Liver (tissue), 9 donors: Measurements from ENCODE around the gene GPANK1. TPM values are rescaled to one million over a fixed set of nuclear protein-coding genes. Genes with fewer than 3 reads are reported as not detected.
A peak's percentile ranks its signal among the peaks of the same experiment; 100 is the strongest.

Experiments used
- DNase-seq: peaks from one replicate; pipeline ENCODE4 v3.0.0-alpha.2; 2017; ENCODE audit warnings: low spot score
- H3K27ac ChIP-seq, 2 donors: one replicate each; pipeline ENCODE4 v1.7.0; 2013; ENCODE audit warnings: inconsistent platforms in 2 of 2, low read length in 2 of 2, control low read depth in 1 of 2, low read depth in 1 of 2, mild to moderate bottlenecking in 1 of 2
- H3K27me3 ChIP-seq, 4 donors: one replicate each; pipeline versions ENCODE4 v1.6.1 to v1.7.0; 2013; ENCODE audit warnings: low read length in 3 of 4, inconsistent platforms in 1 of 4, mild to moderate bottlenecking in 1 of 4, moderate library complexity in 1 of 4; ENCODE audit not compliant: control insufficient read depth in 4 of 4, insufficient read depth in 4 of 4
- H3K36me3 ChIP-seq, 4 donors: one replicate each; pipeline versions ENCODE4 v1.6.1 to v1.7.0; 2013; ENCODE audit warnings: low read length in 3 of 4, mild to moderate bottlenecking in 3 of 4, low read depth in 1 of 4, moderate library complexity in 1 of 4; ENCODE audit not compliant: control insufficient read depth in 4 of 4, insufficient read depth in 3 of 4
- H3K4me1 ChIP-seq, 4 donors: one replicate each; pipeline versions ENCODE4 v1.6.1 to v1.7.0; 2013; ENCODE audit warnings: low read length in 3 of 4, mild to moderate bottlenecking in 3 of 4, moderate library complexity in 1 of 4; ENCODE audit not compliant: control insufficient read depth in 4 of 4, insufficient read depth in 4 of 4
- H3K4me3 ChIP-seq, 3 donors: one replicate each; pipeline versions ENCODE4 v1.6.1 to v1.7.0; 2013; ENCODE audit warnings: low read length in 3 of 3, control low read depth in 1 of 3, low read depth in 1 of 3, mild to moderate bottlenecking in 1 of 3
- H3K9ac ChIP-seq, 2 donors: one replicate each; pipeline ENCODE4 v1.7.0; 2013; ENCODE audit warnings: low read length in 2 of 2, mild to moderate bottlenecking in 2 of 2, moderate library complexity in 2 of 2, control low read depth in 1 of 2, low read depth in 1 of 2
- H3K9me3 ChIP-seq, 4 donors: one replicate each; pipeline versions ENCODE4 v1.6.1 to v1.7.0; 2013; ENCODE audit warnings: low read length in 3 of 4; ENCODE audit not compliant: control insufficient read depth in 4 of 4
- ATF3 ChIP-seq: IDR thresholded peaks from 2 replicates; pipeline ENCODE4 v1.6.1; 2016; ENCODE audit warnings: antibody characterized with exemption
- EGR1 ChIP-seq, 2 donors: IDR thresholded peaks; 2 replicates each; pipeline ENCODE4 v1.6.1; 2016 to 2018; ENCODE audit warnings: antibody characterized with exemption in 2 of 2, low read depth in 2 of 2
- FOXA1 ChIP-seq: IDR thresholded peaks from 2 replicates; pipeline ENCODE4 v1.6.1; 2016; ENCODE audit warnings: antibody characterized with exemption
- FOXA2 ChIP-seq: IDR thresholded peaks from 2 replicates; pipeline ENCODE4 v1.6.1; 2016; ENCODE audit warnings: antibody characterized with exemption
- GABPA ChIP-seq, 2 donors: IDR thresholded peaks in 1 of 2; conservative IDR thresholded peaks in 1 of 2; 2 replicates each; pipeline ENCODE4 v1.6.1; 2016; ENCODE audit warnings: antibody characterized with exemption in 2 of 2, mild to moderate bottlenecking in 1 of 2, moderate library complexity in 1 of 2
- HNF4A ChIP-seq, 2 donors: conservative IDR thresholded peaks; 2 replicates each; pipeline ENCODE4 v1.6.1; 2016; ENCODE audit warnings: antibody characterized with exemption in 2 of 2, mild to moderate bottlenecking in 2 of 2
- HNF4G ChIP-seq: IDR thresholded peaks from 2 replicates; pipeline ENCODE4 v1.6.1; 2016; ENCODE audit warnings: antibody characterized with exemption
- JUND ChIP-seq, 2 donors: IDR thresholded peaks; 2 replicates each; pipeline ENCODE4 v1.6.1; 2016; ENCODE audit warnings: antibody characterized with exemption in 2 of 2
- MAX ChIP-seq: IDR thresholded peaks from 2 replicates; pipeline ENCODE4 v1.6.1; 2016; ENCODE audit warnings: antibody characterized with exemption
- NR2F2 ChIP-seq: IDR thresholded peaks from 2 replicates; pipeline ENCODE4 v1.6.1; 2016; ENCODE audit warnings: antibody characterized with exemption
- RAD21 ChIP-seq, 2 donors: IDR thresholded peaks; 2 replicates each; pipeline ENCODE4 v1.6.1; 2016; ENCODE audit warnings: antibody characterized with exemption in 2 of 2, mild to moderate bottlenecking in 2 of 2
- REST ChIP-seq: IDR thresholded peaks from 2 replicates; pipeline ENCODE4 v1.6.1; 2016; ENCODE audit warnings: antibody characterized with exemption, mild to moderate bottlenecking
- RXRA ChIP-seq, 2 donors: IDR thresholded peaks; 2 replicates each; pipeline ENCODE4 v1.6.1; 2017 to 2018; ENCODE audit warnings: antibody characterized with exemption in 2 of 2, mild to moderate bottlenecking in 1 of 2
- SP1 ChIP-seq: IDR thresholded peaks from 2 replicates; pipeline ENCODE4 v1.6.1; 2018; ENCODE audit warnings: antibody characterized with exemption, mild to moderate bottlenecking
- TAF1 ChIP-seq: conservative IDR thresholded peaks from 2 replicates; pipeline ENCODE4 v1.6.1; 2016; ENCODE audit warnings: antibody characterized with exemption, mild to moderate bottlenecking
- YY1 ChIP-seq: IDR thresholded peaks from 2 replicates; pipeline ENCODE4 v1.6.1; 2016; ENCODE audit warnings: antibody characterized with exemption, mild to moderate bottlenecking
- ZBTB33 ChIP-seq: IDR thresholded peaks from 2 replicates; pipeline ENCODE4 v1.6.1; 2016; ENCODE audit warnings: antibody characterized with exemption
- WGBS: extraction: QIAGEN DNeasy Blood & Tissue Kit; methylation state at CpG from one replicate; pipeline ENCODE4 v1.1.7; 2013; 5-methylcytosine and 5-hydroxymethylcytosine counted together
- polyA plus RNA-seq, 2 donors: library from polyadenylated mRNA; stranded (reverse) in 1 of 2; unstranded in 1 of 2; fragments of 200-250 nt in 1 of 2; fragments of >200 nt in 1 of 2; fragmentation: Nextera tagmentation in 1 of 2; extraction: Ambion mirVana in 1 of 2; gene quantifications; one replicate each; pipeline versions ENCODE4 v1.2.1 to v1.2.3, GENCODE V29; 2013 to 2015
- total RNA-seq, 2 donors: library from RNA; depleted of rRNA; stranded (reverse); fragments of >200 nt; gene quantifications; one replicate each; pipeline ENCODE4 v1.2.3, GENCODE V29; 2014
- donor health status: healthy.
- donor health status: healthy.
- donor health status: healthy.
- donor health status: healthy.
- donor health status: healthy.

GPANK1 gene
- total and polyA plus RNA-seq, 4 donors, result 7.6 to 13.9 (median 11.2) TPM

- Histone ChIP-seq H3K4me1 (peaks cover 4 to 14% (median 7%) of the 10 kb centered on the region in 4 donors), H3K9me3 (no peaks in the 10 kb centered on the region), H3K27me3 (no peaks in the 10 kb centered on the region), H3K9ac (peak within 1 kb of the TSS; percentile 84 to 97), H3K36me3 (peaks cover 8 to 23% (median 20%) of the 10 kb centered on the region in 4 donors), H3K27ac (peak within 1 kb of the TSS; percentile 93 to 96), H3K4me3 (peak within 1 kb of the TSS; percentile 87 to 96 (median 90))
- DNase-seq, result peak; percentile 80
- TF ChIP-seq RXRA (IDR thresholded peaks at IDR 0.05) (peak in 1 of 2 donors; percentile 1), SP1 (peak; percentile 46), TAF1 (peak; percentile 16), ATF3 (no peak), EGR1 (IDR thresholded peaks at IDR 0.05; ENCODE audit: low read depth in 2 of 2) (peak in 1 of 2 donors; percentile 6), YY1 (peak; percentile 86), REST (no peak), HNF4A (conservative IDR thresholded peaks at IDR 0.05) (no peak), NR2F2 (no peak), ZBTB33 (no peak)
- 1% methylated on average over 67 of the region's 67 CpGs for WGBS
These were observed 44.0 kb downstream of the GPANK1 start, which contains the start of gene PRRC2A for GRCh38 chr6:31620586-31621319. Gene PRRC2A, plus strand, starts transcription at chr6:31620715. Its CDS starts 2,075 bp downstream, at chr6:31622790.

GRCh38 chr6:31619805-31620585 is 44.8 kb downstream of the GPANK1 start:
- peaks cover under 1 to 16% (median 12%) of the 10 kb centered on the region in 4 donors for H3K36me3 ChIP-seq
- peak overlapping the region; percentile 59 to 76 (median 71) for H3K4me3 ChIP-seq
- peak overlapping the region; percentile 93 to 96 for H3K27ac ChIP-seq
- no peaks in the 10 kb centered on the region for H3K27me3 ChIP-seq
- peaks cover 7 to 19% (median 10%) of the 10 kb centered on the region in 4 donors for H3K4me1 ChIP-seq
- no peaks in the 10 kb centered on the region for H3K9me3 ChIP-seq
- WGBS, result under 1% methylated on average over 50 of the region's 50 CpGs
- peak; percentile 95 for DNase-seq
- H3K9ac ChIP-seq, result peak overlapping the region; percentile 0 to 42
- no peak for TF ChIP-seq FOXA2
- TF ChIP-seq REST, result peak; percentile 86
- TF ChIP-seq MAX, result peak; percentile 85
- TF ChIP-seq HNF4A (conservative IDR thresholded peaks at IDR 0.05), result peak; percentile 1 to 26
- peak; percentile 90 for TF ChIP-seq YY1
- TF ChIP-seq GABPA (IDR thresholded peaks at IDR 0.05 in 1 of 2, conservative IDR thresholded peaks at IDR 0.05 in 1 of 2), result peak; percentile 14 to 69
- TF ChIP-seq RAD21 (IDR thresholded peaks at IDR 0.05), result no peak
- TF ChIP-seq TAF1, result peak; percentile 65
- TF ChIP-seq HNF4G, result no peak
- TF ChIP-seq SP1, result peak; percentile 93
- peak in 1 of 2 donors; percentile 55 for TF ChIP-seq JUND (IDR thresholded peaks at IDR 0.05)
- TF ChIP-seq EGR1 (IDR thresholded peaks at IDR 0.05; ENCODE audit: low read depth in 2 of 2), result peak; percentile 98 to 99
- no peak for TF ChIP-seq FOXA1
- TF ChIP-seq ZBTB33, result peak; percentile 90
